ENCODE results near the gene MARK3.
"Not testable (repeated sequence)": the region's sequence is repeated elsewhere in the genome, so short reads cannot be mapped to it uniquely, and the experiment has no call there.

The MARK3 gene

DNA sequence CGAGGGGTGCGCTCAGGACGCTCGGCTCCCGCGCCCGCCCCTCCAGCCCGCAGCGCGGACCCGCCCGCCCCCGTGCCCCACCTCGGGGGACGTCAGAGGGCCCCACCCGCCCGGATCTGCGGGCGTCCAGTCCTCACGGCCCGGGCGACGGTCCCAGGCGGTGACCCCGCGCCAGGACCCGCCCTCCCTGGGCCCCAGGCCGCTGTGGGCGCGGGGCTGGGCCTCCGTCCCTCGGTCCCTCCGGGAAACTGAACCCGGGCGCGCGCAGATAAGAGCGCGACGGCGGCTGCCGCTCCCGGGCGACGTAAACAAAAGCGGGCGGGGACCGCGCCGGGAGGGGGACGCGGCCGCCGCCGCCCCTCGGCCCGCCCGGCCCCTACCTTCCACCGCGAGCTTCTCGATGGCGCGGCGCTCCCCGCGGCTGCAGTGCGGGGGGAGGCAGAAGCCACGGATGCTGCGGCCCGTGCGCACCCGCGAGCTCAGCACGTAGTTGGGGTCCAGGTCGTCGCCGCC, 136.3 kb downstream of the MARK3 start:
- DNase-seq (ENCODE audit: low read depth), result no peak
- TF ChIP-seq CTCF (IDR thresholded peaks at IDR 0.05; ENCODE audit: low read depth, low read length, missing control alignments), result no peak
- in situ Hi-C loops (cut with HindIII; ENCODE audit: low sequenced_read_pairs), result no loop called here
- H3K4me3 ChIP-seq (ENCODE audit: low read depth, low read length), result peak overlapping the region; percentile 38

DNA sequence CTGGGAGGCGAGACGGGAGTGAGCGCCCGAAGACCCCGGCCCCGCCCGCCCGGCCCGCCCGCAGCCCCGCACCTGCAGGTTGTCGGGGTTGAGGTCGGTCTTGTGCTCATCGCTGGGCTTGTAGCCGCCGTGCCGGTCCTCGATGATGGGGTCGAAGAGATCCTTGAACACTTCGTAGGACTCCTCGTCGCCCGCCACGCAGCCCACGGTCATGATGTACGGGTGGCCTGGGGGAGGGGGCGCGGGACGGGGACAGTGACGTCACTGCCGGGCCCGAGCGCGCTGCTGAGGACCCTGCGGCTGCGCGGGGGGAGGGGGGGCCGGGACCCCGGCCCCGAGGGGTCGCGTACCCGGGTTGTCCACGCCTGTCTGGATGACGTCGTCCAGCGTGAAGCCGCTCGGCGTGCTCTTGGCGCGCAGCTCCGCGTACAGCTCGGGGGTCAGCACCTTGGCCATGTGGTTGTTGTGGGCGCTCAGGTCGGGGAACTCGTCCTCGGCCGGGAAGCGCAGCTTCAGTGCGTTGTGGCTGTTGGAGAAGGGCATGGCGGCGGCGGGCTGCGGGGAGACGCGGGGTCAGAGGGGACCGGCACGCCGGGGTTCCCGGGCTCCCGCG, 136.8 kb downstream of the MARK3 start:
- H3K4me3 ChIP-seq (ENCODE audit: low read depth, low read length), result peak overlapping the region; percentile 32
- in situ Hi-C loops (cut with HindIII; ENCODE audit: low sequenced_read_pairs), result no loop called here
- no peak for TF ChIP-seq CTCF (IDR thresholded peaks at IDR 0.05; ENCODE audit: low read depth, low read length, missing control alignments)
- DNase-seq (ENCODE audit: low read depth), result no peak

GRCh38 chr14:103522649-103523574, 137.7 kb downstream of the MARK3 start, which contains the start of gene CKB:
TSS of gene CKB (minus strand) at chr14:103522830. CDS start at chr14:103522493, 337 bp downstream.
- no peak for TF ChIP-seq CTCF (IDR thresholded peaks at IDR 0.05; ENCODE audit: low read depth, low read length, missing control alignments)
- no peak for DNase-seq (ENCODE audit: low read depth)
- peak within 1 kb of the TSS; percentile 32 for H3K4me3 ChIP-seq (ENCODE audit: low read depth, low read length)
- in situ Hi-C loops (cut with HindIII; ENCODE audit: low sequenced_read_pairs), result no loop called here

- no peak for TF ChIP-seq CTCF (IDR thresholded peaks at IDR 0.05; ENCODE audit: low read depth, low read length, missing control alignments)
- no peak overlapping the region for H3K4me3 ChIP-seq (ENCODE audit: low read depth, low read length)
- no peak for DNase-seq (ENCODE audit: low read depth)
- in situ Hi-C loops (cut with HindIII; ENCODE audit: low sequenced_read_pairs), result no loop called here
These were observed 138.3 kb downstream of the MARK3 start for GRCh38 chr14:103523575-103523954.

DNA sequence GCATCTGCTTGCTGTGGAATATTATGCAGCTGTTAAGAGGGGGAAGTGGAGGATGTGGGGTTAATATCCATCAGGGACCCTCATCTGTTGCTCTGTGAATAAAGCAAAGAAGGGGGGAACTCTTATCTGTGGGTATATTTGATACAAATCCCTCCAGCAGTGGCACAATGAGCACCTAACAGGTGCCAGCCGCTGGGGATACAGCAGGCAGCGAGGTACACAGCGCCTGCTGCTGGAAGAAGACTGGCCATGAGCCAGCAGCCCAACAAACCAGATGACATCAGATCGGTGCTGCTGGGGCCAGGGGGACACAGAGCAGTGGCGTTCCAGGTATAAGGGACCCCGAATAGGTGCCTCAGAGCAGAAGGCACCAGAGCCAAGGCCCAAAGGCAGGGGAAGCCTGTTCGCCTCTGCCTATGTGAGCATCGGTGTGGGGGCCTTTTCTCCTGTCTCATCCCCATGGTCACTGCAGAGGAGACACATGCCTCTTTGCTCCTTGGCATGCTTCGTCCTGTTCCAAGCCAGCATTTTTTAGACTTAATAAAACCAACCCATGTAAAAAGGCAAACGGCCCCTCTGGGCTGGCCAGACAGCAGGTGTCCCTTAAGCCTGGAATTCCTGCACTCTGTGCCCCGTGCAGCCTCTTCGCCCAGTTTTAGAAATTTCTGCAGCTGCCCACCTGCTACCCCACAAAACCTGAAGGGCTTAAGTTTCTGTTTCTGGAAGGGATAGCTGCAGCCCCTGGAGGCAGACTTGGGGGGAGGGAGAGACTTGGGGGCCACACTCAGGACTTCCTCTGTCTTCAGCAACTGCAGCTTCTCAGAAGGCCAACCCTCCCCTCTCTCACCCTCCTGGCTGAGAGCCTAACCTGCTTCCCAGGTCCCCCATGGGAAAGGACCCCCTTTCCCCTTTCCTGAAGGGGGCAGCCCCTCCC, 139.1 kb downstream of the MARK3 start:
- no peak for DNase-seq (ENCODE audit: low read depth)
- in situ Hi-C loops (cut with HindIII; ENCODE audit: low sequenced_read_pairs), result no loop called here
- no peak overlapping the region for H3K4me3 ChIP-seq (ENCODE audit: low read depth, low read length)
- TF ChIP-seq CTCF (IDR thresholded peaks at IDR 0.05; ENCODE audit: low read depth, low read length, missing control alignments), result no peak

DNA sequence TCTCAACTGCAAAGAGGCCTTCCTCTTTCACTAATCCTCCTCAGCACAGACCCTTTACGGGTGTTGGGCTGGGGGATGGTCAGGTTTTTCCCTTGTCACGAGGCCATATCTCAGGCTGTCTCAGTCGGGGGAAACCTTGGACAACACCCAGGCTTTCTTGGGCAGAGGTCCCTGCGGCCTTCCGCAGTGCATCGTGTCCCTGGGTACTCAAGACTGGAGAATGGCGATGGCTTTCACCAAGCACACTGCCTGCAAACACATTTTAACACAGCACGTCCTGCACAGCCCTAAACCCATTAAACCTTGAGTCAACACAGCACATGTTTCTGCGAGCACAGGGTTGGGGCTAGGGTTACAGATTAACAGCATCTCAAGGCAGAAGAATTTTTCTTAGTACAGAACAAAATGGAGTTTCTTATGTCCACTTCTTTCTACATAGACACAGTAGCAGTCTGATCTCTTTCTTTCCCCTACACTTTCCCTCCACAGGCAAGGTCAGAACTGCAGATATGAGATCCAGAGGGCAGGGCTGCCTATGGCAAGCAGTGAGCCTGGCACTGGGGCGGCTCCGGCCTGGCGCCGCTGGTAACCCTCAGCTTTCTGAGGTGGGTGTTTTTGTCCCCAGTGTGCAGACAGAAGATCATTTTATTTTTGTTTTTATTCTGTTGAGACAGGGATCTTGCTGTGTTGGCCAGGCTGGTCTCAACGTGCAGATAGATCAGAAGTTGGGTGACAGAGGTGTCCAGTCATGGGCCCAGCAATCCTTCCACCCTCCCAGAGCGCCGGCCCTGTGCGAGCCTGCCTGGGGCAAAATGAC, 140.4 kb downstream of the MARK3 start:
- H3K4me3 ChIP-seq (ENCODE audit: low read depth, low read length); DNase-seq (ENCODE audit: low read depth); in situ Hi-C loops (cut with HindIII; ENCODE audit: low sequenced_read_pairs): not testable (repeated sequence)

Data from astrocyte of the cerebellum (primary cell).